ENCODE results near the gene RANBP1.

Gene RANBP1

DNA sequence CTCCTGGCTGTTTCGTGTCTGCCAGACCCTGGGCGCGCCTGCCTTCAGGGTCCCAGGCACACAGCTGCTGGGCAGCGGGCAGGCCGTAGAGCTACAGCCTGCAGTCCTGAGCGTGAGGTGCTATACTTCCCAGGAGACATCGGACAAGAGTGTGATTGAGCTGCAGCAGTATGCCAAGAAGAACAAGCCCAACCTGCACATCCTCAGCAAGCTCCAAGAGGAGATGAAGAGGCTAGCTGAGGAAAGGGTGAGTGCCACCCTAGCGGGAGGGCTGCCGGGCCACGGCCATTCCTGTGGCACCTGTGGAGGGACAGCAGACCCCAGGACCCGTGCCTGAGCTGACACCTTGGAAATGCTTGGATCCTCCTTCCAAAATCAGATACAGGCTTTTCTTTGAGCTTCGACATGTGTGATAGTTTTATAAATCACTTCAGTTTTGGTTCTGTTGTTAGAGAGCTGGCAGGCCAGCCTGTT is 7.1 kb upstream of the RANBP1 start:
- DNase-seq: no peak

DNA sequence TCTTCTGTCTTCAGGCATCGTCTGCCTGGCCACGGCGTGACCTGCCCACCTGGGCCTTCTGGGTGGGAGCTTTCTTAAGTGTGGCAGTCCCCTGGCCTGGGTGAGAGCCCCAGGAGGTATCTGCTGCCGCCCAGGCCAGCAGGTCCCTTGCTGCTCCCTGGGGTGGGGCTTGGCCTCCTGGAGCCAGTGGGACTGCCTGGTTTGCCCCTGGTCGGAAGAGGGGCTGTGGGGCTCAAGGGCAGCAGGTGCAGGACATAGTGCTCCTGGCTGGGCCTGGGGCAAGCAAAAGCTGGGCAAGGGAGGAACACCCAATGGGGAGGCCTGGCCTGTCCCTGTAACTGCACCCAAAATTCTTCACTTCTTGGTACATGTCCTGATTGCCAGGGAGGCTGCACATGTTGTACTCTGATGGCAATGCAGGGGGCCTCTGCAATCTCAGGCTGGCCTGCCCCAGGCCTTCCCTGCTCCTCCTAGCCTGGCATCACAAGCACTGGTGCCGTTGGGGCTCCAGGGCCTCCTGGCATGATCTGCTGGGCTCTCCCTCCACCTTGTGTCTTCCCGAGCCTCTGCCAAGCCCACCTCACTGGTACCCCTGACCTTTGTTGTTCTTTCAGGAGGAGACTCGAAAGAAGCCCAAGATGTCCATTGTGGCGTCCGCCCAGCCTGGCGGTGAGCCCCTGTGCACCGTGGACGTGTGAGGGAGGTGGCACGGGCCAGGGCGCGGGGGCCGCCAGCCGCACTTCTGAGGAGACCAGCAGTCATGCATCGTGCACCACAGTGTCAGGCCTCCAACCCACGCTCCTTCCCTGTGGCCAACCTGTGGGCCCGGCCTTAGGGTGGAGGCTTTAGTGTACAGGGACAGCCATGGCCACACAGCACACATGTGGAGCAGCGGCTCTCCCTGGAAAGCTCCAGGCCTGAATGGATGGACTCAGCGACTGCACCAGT is 6.2 kb upstream of the RANBP1 start:
- no peak for DNase-seq

DNA sequence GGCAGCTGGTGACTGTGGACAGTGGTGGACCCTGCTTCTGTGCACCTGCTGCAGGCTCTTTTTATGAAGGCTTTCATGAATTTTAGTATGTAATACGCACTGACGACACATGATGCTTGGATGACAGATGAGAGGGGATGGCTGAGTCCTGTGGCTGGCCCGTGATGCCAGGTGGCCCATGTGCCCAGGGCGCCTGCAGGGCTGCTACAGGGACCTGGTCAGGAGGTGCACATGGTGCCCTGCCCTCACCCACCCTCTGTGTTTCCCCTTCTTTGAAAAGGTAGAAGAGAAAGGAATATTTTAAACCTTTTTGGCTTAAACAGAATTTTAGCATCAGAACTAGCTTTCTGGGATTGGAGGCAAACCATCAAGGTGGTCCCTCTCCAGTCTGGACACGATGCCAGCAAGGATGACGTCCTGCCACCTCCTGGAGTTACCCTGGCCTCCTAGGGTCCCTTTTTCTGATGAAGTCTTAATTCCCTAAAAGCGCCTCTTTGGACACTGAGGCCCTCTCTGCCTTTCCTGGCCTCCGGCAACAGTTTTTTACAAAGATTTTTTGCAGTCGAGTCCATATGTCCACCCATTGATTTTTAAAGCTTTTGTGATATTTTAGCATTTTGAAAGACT is 5.4 kb upstream of the RANBP1 start:
- no peak for DNase-seq

DNA sequence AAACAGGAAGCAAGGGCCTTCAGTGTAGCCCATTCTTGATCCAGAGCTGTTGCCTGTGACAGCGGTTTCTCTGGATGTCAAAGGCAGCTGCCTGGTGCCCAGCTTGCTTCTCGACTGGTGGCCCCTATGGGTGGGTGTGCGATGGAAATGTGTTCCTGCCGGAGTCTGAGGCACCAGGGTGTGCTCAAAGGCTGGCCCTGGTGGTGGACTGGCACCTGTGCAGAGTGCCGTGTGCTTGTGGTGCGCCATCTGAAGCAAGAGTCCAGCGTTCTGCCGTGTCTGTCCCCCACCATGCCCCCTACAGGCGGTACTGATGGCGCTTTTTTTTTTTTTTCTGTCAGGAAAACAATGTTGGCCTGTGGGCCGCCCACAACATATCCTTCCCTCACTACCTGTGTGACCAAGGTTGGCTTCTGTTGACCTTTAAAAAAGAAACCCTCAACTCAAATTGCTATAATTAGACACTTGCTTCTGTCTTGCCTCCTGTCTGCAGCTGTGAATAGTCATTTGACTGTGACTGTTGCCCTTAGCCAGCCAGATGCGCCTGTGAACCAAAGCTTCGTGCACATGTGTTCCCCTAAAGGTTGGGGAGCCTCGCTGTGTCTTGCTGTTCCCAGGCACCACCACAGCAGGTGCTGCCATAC is 4.7 kb upstream of the RANBP1 start:
- DNase-seq: no peak

DNA sequence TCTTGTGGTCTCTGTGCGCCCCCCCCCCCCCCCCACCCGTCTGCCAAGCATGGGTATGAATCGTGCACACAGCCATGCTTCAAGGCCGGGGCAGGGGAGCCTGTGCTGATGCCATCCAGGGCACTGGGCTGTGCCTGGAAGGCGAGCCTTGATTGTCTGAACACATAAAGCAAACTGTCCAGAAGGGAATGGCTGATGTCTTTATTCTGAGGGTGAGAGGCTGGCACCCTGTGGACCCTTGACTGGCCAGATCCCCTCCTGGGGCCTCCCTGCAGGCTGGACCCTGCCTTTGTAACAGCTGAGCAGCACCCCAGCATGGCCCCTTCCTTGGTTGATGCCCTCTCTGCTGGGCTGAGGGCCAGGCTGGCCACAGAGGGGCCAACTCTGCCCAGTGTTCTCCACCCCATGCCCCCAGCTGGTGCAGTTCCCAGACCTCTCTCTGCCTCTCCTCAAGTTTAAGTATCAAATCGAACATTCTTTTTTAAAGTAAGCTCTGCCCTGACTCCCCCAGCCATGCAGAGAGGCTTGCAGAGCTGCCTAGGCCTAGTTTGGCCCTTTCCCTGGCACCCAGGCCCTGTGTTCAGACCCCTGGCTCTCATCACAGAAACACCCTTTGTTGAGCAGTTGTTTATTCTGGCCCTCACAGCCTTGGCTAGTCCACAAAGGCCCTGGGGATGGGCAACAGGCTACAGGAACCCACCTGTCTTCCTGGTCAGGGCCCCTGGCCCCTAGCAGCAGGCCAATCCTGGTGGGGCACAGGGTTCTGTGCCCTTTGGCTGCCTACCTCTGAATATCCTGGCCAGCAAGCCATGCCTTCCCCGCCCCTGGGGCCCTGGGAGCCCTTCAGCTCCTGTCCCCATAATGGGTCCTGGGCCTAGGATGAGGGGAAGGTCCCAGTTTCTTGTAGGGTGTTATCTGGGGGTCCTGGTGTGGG is 3.9 kb upstream of the RANBP1 start:
- DNase-seq: peak in 2 of 14 donors; percentile 47 to 52

DNA sequence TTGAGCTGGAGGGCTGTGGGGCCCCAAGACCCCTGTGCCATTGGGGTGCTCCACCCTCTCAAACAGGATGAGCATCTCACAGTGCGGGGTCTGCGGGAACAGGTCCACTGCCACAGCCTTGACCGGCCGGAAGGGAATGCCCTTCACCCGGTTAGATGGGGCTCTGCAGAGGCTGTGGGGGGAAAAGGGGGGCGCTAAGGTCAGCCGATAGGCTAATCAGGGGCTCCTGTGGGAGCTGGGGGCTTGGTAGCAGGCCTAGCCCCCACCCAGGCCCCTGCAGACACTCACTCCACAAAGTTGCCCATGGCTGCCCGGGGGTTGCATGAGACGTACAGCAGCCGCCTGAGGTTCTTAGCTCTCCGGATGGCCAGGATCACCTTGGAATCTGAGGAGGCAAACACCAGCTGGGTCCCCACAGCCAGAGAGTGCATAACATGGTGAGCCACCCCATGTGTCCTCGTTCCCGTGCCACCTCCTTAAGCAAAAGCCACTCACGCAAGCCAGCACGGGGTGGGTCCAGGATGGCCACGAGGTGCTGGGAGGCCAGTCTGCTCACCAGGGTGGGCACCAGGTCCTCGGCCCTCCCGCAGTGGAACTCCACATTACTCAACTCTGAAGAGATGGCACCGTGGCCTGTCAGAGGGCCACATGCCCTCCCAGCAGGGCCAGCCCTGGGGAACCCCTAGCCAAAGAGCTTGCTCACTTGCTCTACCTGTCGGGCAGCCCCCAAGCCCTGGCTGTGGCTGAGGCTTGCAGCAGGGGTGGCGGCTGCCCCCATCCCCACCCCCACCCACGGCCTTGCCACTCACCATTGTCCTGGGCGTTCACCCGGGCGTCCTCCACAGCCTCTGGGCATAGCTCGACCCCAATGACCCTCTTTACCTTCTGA is 3.0 kb upstream of the RANBP1 start:
- no peak for DNase-seq

DNA sequence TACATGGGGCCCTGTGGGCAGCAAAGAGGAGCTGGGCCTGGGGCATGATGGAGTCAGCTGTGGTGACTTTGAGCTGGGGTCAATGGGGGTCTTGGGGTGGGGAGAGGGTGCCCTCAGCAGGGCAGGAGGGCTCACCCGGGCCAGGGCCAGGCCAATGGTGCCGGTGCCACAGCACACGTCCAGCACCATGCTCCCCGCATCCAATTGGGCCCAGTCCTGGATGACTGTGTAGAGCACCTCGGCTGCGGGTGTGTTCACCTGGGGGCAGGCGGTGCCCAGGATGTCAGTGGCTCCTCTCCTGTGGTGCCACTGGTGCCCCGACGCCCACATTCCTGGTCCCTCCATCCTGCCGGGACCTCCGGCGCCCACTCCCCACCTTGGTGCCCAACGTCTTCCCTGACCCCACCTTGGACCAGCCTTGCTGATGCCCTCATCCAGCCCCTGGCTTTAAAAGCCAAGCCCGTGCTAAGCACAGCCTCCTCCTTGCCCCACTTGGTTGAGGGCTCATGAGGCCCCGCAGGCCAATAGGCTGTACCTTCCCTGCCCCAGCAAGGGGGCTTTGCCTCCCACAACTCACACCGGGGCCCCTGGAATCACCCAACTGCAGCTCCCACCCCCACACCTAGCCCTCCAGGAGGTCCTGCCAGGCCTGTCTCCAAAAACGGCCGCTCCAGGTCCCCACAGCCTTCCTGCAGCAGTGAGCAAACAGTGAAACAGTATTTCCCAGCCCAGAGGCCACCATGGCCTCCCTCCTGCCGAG is 2.2 kb upstream of the RANBP1 start:
- DNase-seq: no peak

DNA sequence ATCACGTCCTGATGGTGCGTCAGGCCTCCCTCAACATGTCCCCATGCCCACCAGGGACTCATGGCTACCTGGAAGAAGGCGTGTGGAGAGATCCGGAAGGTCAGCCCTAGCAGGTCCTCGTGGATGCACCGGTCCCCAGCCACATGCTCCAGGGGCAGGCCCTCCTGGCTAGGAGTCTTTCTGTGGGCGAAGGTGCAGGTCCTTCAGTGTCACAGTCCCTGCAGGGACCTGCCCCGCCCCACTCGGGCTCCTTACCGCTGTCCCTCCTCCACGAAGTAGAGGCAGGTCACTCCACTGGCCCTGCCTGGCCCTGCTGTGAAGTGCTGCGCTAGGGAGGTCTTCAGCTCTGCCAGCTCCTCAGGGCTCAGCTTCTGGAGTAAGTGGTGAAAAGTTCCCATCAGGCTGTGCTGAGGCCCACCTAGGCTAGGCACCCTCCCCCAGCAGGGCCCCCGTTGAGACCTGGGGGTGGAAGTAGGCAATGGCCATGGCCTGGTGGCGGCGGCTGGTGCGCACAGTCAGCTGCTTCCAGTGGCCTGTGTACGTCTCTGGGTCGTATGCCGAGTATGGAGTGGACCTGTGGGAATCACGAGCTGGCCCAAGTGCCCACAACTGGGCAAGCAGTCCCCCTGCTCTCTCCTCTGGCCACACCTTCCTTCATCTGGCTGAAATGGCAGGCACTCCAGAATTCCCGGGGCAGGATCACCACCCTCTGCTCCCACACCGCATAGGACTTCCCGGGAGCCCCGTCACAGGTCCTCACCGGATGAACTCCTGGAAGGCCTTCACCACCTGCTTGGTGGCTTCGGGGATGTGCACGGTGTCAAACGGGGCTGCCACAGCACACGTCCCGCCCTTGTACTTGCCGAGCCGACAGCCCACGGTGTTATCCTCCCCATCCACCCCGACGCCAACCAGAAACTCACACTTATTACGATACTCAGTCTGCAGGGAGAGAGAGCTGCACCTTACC is 1.1 kb upstream of the RANBP1 start:
- DNase-seq: no peak

DNA sequence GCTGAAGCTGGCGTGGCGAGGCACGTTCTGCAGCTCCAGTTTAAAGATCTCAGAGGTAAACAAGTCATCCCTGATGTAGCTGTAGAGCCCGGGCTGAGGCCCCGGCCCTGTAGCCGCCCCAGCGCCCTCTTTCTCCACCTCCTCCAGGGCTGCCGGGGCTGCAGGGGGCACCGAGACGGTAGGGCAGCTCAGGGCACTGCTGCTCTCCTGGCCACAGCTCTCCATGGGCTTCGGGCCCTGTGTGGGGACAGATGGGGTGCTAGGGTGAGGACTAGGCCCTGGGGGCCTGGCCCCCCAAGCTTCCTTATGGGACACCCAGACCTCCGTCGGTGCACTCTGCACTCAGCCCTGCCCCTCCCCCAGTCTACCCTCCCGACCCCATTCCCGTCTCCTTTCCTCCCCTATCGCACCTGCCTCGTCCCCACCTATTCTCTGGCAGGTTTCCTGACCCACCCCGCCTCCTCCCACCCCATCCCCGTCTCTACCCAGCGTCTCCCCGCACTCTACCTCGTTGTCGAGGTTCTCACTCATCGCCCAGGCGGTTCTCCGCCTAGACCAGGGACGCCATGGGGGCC is 559 bp downstream of the RANBP1 start:
- no peak for DNase-seq

DNA sequence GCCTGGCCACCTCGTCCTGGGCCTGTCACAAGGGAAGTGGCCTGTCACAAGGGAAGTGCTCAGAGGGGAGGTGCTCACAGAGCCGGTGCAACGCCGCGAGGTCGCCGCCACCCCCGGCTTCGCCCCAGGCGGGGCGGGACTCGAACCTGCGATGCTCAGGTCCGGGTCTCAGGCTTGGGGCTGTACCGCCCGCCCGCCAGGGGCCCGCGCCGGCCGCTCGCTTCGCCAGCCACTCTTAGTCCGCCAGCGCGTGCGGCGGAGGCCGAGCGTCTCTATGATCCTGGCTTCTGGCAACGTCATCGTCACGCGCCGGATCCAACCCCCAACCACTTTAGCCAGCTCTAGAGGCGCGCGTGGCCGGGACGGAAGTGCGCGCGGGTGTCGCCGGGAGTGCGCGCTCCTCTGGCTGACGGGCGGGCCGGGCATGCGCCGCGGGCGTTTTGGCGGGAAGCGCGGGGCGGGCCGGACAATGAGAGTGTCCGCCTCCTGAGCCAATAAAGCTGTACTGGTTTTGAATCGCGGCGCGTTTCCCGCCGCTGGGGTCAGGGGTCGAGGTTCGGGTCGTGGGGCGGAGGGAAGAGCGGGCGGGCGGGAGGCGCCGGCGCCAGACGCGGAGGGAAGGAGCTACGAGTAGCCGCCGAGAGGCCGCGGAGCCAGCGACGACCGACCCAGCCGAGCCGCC is 1.2 kb downstream of the RANBP1 start, which contains the start of gene TRMT2A:
Gene TRMT2A (minus strand): TSS at position 276 of the 682 bp plus-strand sequence. CDS start 320 bp downstream, outside the sequence.
- DNase-seq: peak; percentile 89 to 99 (median 96)

DNA sequence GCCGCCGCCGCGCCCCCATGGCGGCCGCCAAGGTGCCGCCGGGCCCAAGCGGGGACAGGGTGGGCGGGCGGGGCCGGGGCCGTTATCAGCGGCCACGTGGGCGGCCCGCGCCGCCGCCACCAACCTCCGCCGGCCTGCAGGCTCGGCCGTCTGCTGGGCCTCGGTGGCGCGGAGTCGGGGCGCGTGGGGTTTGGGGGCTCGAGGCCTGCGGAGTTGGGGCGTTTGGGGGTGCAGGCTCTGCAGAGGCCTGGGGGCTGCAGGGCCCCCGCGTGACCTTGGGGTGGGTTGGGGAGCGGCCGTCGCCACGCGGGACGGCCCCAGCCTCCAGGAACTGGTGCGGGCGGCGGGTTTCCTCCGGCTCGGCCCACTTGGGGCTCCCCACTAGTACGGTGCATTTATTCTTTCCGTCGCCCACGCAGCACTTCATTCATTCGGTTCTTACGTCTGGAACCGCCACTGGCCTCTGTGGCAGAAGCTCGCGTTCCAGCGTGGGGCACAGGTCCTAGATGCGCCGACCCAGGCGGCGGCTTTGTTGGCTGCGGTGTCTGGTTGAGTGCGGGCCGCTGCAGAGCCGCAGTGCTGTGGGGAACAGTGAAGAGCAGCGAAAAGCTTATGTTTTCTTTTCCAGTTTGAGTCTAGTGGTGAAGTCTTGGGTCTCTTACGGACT is 1.9 kb downstream of the RANBP1 start:
- no peak for DNase-seq

DNA sequence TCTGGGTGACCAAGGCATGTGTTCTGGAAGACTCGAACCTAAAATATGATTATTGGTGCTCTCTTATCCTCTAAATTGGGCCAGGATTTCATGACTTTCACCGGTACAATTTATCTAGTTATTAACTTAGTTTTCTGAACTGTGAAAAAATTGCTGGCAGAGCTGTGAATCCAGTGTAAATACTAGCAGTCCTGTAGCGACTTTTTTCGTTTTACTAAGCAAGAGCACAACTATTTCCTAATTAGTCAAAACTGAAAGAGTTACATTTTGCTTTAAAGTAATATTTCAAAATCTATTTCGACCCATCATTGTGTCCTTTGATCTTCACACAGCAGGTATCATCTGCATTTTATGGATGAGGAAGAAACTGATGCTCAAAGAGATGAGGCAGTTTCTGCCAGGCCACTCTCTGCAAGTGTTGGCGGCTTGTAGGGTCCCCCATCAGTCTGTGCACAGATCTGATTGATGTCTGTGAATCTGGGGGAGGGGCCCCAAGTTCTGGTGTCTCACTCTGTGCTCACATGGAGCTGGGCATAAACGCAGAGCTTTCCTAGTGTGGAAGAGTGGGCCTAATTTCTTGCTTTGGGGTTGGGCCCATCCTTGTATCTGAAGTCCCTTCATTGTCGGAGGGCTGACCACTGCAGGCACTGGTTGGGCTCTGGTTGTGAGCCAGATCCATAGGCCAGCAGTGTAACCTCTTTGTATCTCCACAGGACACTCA is 2.6 kb downstream of the RANBP1 start:
- DNase-seq: no peak

DNA sequence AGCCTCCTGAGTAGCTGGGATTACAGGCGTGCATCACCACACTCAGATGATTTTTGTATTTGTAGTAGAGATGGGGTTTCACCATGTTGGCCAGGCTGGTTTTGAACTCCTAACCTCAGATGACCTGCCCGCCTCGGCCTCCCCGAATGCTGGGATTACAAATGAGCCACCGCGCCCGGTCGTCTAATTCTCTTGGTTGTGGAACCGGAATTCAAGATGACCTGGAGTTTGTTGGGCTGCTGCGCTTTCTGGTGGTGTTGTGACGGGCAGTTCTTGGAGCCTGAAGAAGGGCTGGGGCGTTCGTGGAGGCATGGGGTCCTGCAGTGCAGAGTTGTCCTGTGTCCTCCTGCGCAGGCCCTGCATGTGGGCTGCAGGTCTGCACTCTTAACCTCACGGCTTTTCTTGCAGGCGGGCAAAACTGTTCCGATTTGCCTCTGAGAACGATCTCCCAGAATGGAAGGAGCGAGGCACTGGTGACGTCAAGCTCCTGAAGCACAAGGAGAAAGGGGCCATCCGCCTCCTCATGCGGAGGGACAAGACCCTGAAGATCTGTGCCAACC is 6.0 kb downstream of the RANBP1 start:
- DNase-seq: no peak

DNA sequence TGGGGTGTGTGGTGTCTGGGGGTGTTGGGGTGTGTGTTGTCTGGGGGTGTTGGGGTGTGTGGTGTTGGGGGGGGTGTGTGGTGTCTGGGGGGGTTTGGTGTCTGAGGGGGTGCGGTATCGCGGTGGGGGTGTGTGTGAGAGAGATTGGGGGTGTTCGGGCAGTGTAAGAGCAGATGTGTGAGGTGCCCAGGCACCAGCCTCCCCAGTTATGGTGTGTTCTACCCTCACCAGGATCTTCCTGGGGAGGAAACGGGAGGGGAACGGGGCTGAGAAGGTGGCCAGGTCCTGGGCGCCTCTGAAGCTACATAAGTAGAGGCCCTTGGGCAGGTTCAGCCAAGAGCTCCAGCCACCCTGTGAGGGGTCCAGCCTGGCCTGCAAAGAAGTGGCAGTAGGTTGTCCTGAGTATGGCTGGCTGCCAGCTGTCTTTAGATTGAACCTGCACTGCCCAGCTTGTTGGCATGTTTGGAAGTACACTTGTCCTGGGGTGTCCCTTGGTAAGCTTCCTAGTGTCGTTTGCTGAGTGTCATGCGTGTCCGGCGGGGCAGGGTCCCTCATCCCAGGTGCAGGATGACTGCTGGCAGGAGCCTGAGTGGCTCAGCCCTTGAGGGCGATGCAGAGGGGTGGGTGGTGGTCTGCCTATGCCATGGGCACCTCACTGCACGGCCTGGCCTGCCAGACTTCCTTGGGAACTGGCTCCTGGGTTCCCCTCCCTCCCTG is 7.6 kb downstream of the RANBP1 start:
- no peak for DNase-seq

DNA sequence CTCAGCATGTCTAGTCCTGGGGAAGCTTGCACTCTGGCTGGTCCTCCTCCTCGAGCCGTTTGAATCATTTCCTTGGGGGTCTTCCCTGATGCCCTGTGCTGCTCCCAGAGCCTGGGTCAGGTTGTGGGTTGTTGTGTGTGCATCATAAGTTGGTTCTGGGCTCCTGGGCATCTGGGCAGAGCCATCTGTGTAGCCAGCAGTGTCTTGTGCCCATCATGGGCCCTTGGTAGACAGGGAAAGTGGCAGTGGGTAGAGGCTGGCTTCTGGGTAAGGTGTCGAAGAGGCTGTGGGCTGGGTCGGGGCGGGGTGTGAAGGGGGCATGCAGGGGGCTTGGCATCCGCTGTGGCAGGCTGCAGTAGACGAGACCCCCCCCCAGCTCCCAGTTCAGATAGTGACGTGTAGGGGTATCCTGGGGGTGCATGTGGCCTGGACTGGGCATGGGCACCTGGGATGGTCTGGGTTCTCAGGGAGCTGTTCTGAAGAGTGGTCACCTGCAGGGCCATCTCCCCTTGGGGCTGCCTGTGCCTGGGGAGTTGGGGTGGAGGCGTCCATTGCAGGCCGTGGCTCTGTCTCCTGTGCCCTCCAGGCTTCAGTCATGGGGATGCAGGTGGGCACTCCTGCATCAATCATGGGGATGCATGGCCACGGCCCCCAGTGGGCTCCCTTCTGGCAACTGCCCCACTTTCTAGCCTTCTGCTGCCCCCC is 8.3 kb downstream of the RANBP1 start:
- DNase-seq: no peak
